Heart right ventricle (tissue), 16 donors: ENCODE data around the gene RYR3. TPM values are rescaled to one million over a fixed set of nuclear protein-coding genes. Genes with fewer than 3 reads are reported as not detected.
A peak's percentile ranks its signal among the peaks of the same experiment; 100 is the strongest.

Experiments used
- ATAC-seq, 8 donors: fragments of 200-7000 bp; cut with Tn5 transposase; one replicate each; pipeline ENCODE4 v1.9.1; 2020; ENCODE audit warnings: mild to moderate bottlenecking in 8 of 8, moderate library complexity in 8 of 8, moderate number of reproducible peaks in 1 of 8
- DNase-seq, 2 donors: peaks; one replicate each; pipeline ENCODE4 v3.0.0-alpha.2; 2020
- H3K27ac ChIP-seq, 10 donors: fragments of 200-600 bp; sonication (generic) in 2 of 10; one replicate each; pipeline versions ENCODE4 v1.5.0 to v1.8.0; 2020 to 2022; ENCODE audit warnings: mild to moderate bottlenecking in 3 of 10
- H3K27me3 ChIP-seq, 7 donors: fragments of 200-600 bp; one replicate each; pipeline ENCODE4 v1.8.0; 2021 to 2022; ENCODE audit warnings: mild to moderate bottlenecking in 2 of 7
- H3K36me3 ChIP-seq, 9 donors: fragments of 200-600 bp; sonication (generic) in 1 of 9; one replicate each; pipeline versions ENCODE4 v1.5.0 to v1.8.0; 2020 to 2022; ENCODE audit warnings: mild to moderate bottlenecking in 2 of 9
- H3K4me1 ChIP-seq, 9 donors: fragments of 200-600 bp; sonication (generic) in 1 of 9; one replicate each; pipeline versions ENCODE4 v1.5.0 to v1.8.0; 2020 to 2022; ENCODE audit warnings: mild to moderate bottlenecking in 4 of 9
- H3K4me3 ChIP-seq, 10 donors: fragments of 200-600 bp; sonication (generic) in 2 of 10; one replicate each; pipeline versions ENCODE4 v1.5.0 to v1.8.0; 2020 to 2022; ENCODE audit warnings: mild to moderate bottlenecking in 7 of 10, moderate library complexity in 2 of 10
- H3K9me3 ChIP-seq, 11 donors: fragments of 200-600 bp in 10 of 11; sonication (generic) in 2 of 11; one replicate each; pipeline versions ENCODE4 v1.5.0 to v1.8.0; 2013 to 2022; ENCODE audit warnings: mild to moderate bottlenecking in 2 of 11, control low read depth in 1 of 11, moderate library complexity in 1 of 11
- CTCF ChIP-seq, 9 donors: fragments of 200-600 bp; sonication (generic) in 2 of 9; IDR thresholded peaks; one replicate each; pipeline versions ENCODE4 v1.5.0 to v1.8.0; 2021 to 2022; ENCODE audit warnings: antibody characterized with exemption in 9 of 9, mild to moderate bottlenecking in 5 of 9, moderate library complexity in 1 of 9
- WGBS, 2 donors: extraction: QIAGEN DNeasy Blood & Tissue Kit; methylation state at CpG; one replicate each; pipeline ENCODE4 v1.1.7; 2013; ENCODE audit warnings: inconsistent platforms in 1 of 2; 5-methylcytosine and 5-hydroxymethylcytosine counted together
- intact Hi-C, 10 donors: fragments of 100-400 bp; cut with DNase I; formaldehyde crosslinking; loops; one replicate each; pipeline versions ENCODE4 v1.11.1 to v1.14.2; 2022
- polyA plus RNA-seq, 2 donors: library from polyadenylated mRNA; stranded (reverse); fragments of 200-250 nt; gene quantifications; one replicate each; pipeline ENCODE4 v1.2.3, GENCODE V29; 2013
- total RNA-seq, 10 donors: library from RNA; stranded (reverse); fragmentation: NEBNext Ultra II Directional in 3 of 10; extraction: Animal tissue kit (Norgen Biotek cat#: 25700) in 3 of 10; gene quantifications; one replicate each; pipeline versions ENCODE4 v1.2.1 to v1.2.4, GENCODE V29; 2021 to 2023
- donor health status: Arrhythmogenic right ventricular cardiomyopathy.
- donor health status: ischemic (EF 13 %, LVEDD 7.1; RV severe dilation, severe dysfunction).
- donor health status: healthy with polysubstance abuse.
- donor health status: DM: no; HTN: yes; CAD: no.
- donor health status: DM: no; HTN: no; CAD: no.
- donor health status: ischemic (EF 25% LVEDD 6.9; RV normal size, moderate dysfunction).
- donor health status: ischemic (EF 25% LVEDD 5.7; RV mildly dilated, moderate dysfunction).
- donor health status: healthy.
- donor health status: DM: yes; HTN: yes; CAD: no.
- donor health status: Ischemic cardiomyopathy.
- donor health status: ischemic (EF 35%, LVEDD 5.7; RV mildly dilated, moderate dysfunction).
- donor health status: nonischemic (EF 11% LVEDD 7.7; RV severe dilation, severe dysfunction).
- donor health status: DM: yes; HTN: yes; CAD: no.
- donor health status: PGD.
- donor health status: ischemic (EF 29% LVEDD 5.4; RV normal size, mild dysfunction).
- donor health status: nonischemic (EF 23%, LVEDD 6.1; RV moderate dilation, normal function).

The RYR3 gene
- total and polyA plus RNA-seq, 12 donors = 0.02 to 1.00 (median 0.13) TPM; not detected in 2

- H3K9me3 ChIP-seq = no peaks in the 10 kb centered on the region
- H3K4me3 ChIP-seq = no peak overlapping the region
- ATAC-seq (no peak), DNase-seq (no peak)
- H3K36me3 ChIP-seq = no peaks in the 10 kb centered on the region
- no peaks in the 10 kb centered on the region for H3K4me1 ChIP-seq
- intact Hi-C loops = no loop called here
- peaks cover 0 to 4% (median 0%) of the 10 kb centered on the region in 7 donors for H3K27me3 ChIP-seq
- no peak overlapping the region for H3K27ac ChIP-seq
- 93 to 95% methylated on average over 2 of the region's 2 CpGs for WGBS, 2 donors
- no peak for TF ChIP-seq CTCF (IDR thresholded peaks at IDR 0.05)
Observed at GRCh38 chr15:33664947-33665346, 354.2 kb downstream of the RYR3 start.

- Histone ChIP-seq H3K4me3 (no peak overlapping the region), H3K27me3 (peaks cover 0 to 26% (median 6%) of the 10 kb centered on the region in 7 donors), H3K36me3 (no peaks in the 10 kb centered on the region), H3K9me3 (no peaks in the 10 kb centered on the region), H3K4me1 (no peaks in the 10 kb centered on the region), H3K27ac (no peak overlapping the region)
- 53 to 67% methylated on average over 3 of the region's 3 CpGs for WGBS, 2 donors
- ATAC-seq (no peak), DNase-seq (no peak)
- TF ChIP-seq CTCF (IDR thresholded peaks at IDR 0.05) = no peak
- intact Hi-C loops = loop anchor here in 1 of 10 donors (10.0 kb wide), 1 partner anchor 66 kb away; no protein-coding TSS in a partner anchor
Observed at GRCh38 chr15:33670567-33670966, 359.8 kb downstream of the RYR3 start.

GRCh38 chr15:33671456-33671855 lies 360.7 kb downstream of the RYR3 start:
- H3K27me3 ChIP-seq = peaks cover 0 to 34% (median 10%) of the 10 kb centered on the region in 7 donors
- H3K4me1 ChIP-seq = no peaks in the 10 kb centered on the region
- 74 to 78% methylated on average over 5 of the region's 5 CpGs for WGBS, 2 donors
- no peak overlapping the region for H3K27ac ChIP-seq
- intact Hi-C loops = loop anchor here in 1 of 10 donors (10.0 kb wide), 1 partner anchor 67 kb away; no protein-coding TSS in a partner anchor
- DNase-seq (no peak), ATAC-seq (no peak)
- no peak for TF ChIP-seq CTCF (IDR thresholded peaks at IDR 0.05)
- no peaks in the 10 kb centered on the region for H3K36me3 ChIP-seq
- H3K9me3 ChIP-seq = no peaks in the 10 kb centered on the region
- H3K4me3 ChIP-seq = no peak overlapping the region

- no peak overlapping the region for H3K4me3 ChIP-seq
- peak in 5 of 9 donors; percentile 29 to 48 (median 34) for TF ChIP-seq CTCF (IDR thresholded peaks at IDR 0.05)
- no peaks in the 10 kb centered on the region for H3K9me3 ChIP-seq
- H3K27ac ChIP-seq = no peak overlapping the region
- 33% methylated on average over 4 of the region's 4 CpGs for WGBS, 2 donors
- ATAC-seq (no peak), DNase-seq (no peak)
- H3K27me3 ChIP-seq = peaks cover 0 to 46% (median 16%) of the 10 kb centered on the region in 7 donors
- no peaks in the 10 kb centered on the region for H3K4me1 ChIP-seq
- H3K36me3 ChIP-seq = no peaks in the 10 kb centered on the region
- intact Hi-C loops = loop anchor here in 1 of 10 donors (10.0 kb wide), 1 partner anchor 70 kb away; no protein-coding TSS in a partner anchor
Observed at GRCh38 chr15:33675246-33675645, 364.5 kb downstream of the RYR3 start.
